HepG2 (cell line): ENCODE measurements around the gene TRAPPC10. TPM values are rescaled to one million over a fixed set of nuclear protein-coding genes. Genes with fewer than 3 reads are reported as not detected.
"Not testable (repeated sequence)": the region's sequence is repeated elsewhere in the genome, so short reads cannot be mapped to it uniquely, and the experiment has no call there.

Source experiments
- ATAC-seq: fragments of 200-7000 bp; cut with Tn5 transposase; 3 replicates; pipeline ENCODE4 v1.9.1; 2020; ENCODE audit warnings: mild to moderate bottlenecking, moderate library complexity
- BruUV-seq: library from RNA; stranded (reverse); fragments of 400-500 nt; replicated peaks from 2 replicates; lab custom pipeline; 2021; lab: Mats Ljungman, UMichigan
- CTCF ChIA-PET: fragments of 300-600 bp; formaldehyde crosslinking; extraction: SDS; loops from one replicate; lab custom pipeline; 2021; ENCODE audit warnings: low total read pairs, inconsistent platforms, low intra/inter-chr PET ratio; lab: Yijun Ruan, JAX
- POLR2A ChIA-PET: fragments of 350-600 bp; sonication (Branson Sonifier 250); formaldehyde crosslinking; loops from one replicate; lab custom pipeline; 2020; ENCODE audit warnings: antibody characterized with exemption, inconsistent platforms; lab: Yijun Ruan, JAX
- DNase-seq: peaks from one replicate; pipeline ENCODE4 v3.0.0-alpha.2; 2015; ENCODE audit warnings: low spot score
- FAIRE-seq: peaks from 3 replicates; lab custom pipeline; 2011; peaks lifted over from hg19 to GRCh38; lab: Jason Lieb, UNC
- H2AFZ ChIP-seq: one replicate; pipeline ENCODE4 v1.6.1; 2011; ENCODE audit warnings: low read length, inconsistent platforms
- H3K27ac ChIP-seq: fragments of 300-600 bp; 3 replicates; pipeline ENCODE4 v1.8.0; 2011; ENCODE audit warnings: mixed run types, mild to moderate bottlenecking, mixed read lengths, low read length, inconsistent platforms; ENCODE audit not compliant: insufficient read depth; ENCODE audit errors: extremely low read length
- H3K27me3 ChIP-seq, 2 experiments: fragments of 200-600 bp in 1 of 2; 2 replicates in 1 of 2; 3 replicates in 1 of 2; pipeline versions ENCODE4 v1.6.0 to v1.8.0; 2011; ENCODE audit warnings: low read length in 2 of 2, mild to moderate bottlenecking in 2 of 2, moderate library complexity in 2 of 2, inconsistent platforms in 1 of 2; ENCODE audit not compliant: insufficient read depth in 2 of 2, control insufficient read depth in 1 of 2
- H3K36me3 ChIP-seq, 2 experiments: fragments of 200-600 bp in 1 of 2; replicated peaks in 1 of 2; 2 replicates in 1 of 2; 3 replicates in 1 of 2; pipeline versions ENCODE4 v1.5.1 to v1.8.0; 2011; ENCODE audit warnings: low read length in 2 of 2, inconsistent platforms in 1 of 2; ENCODE audit not compliant: insufficient read depth in 2 of 2, control insufficient read depth in 1 of 2
- H3K4me1 ChIP-seq: 2 replicates; pipeline ENCODE4 v1.5.1; 2012; ENCODE audit warnings: low read length, inconsistent platforms; ENCODE audit not compliant: insufficient read depth
- H3K4me2 ChIP-seq: 2 replicates; pipeline ENCODE4 v1.6.0; 2011; ENCODE audit warnings: low read depth, low read length, inconsistent platforms
- H3K4me3 ChIP-seq, 3 experiments: fragments of 200-600 bp in 1 of 3; sonication (generic), shearing (Covaris generic) in 1 of 3; replicated peaks in 1 of 3; 2 replicates each; pipeline ENCODE4 v1.5.1; 2011 to 2016; ENCODE audit warnings: low read length in 3 of 3, inconsistent platforms in 2 of 3, low read depth in 2 of 3, mild to moderate bottlenecking in 2 of 3, control low read depth in 1 of 3, mixed read lengths in 1 of 3; ENCODE audit not compliant: insufficient read depth in 1 of 3
- H3K79me2 ChIP-seq: one replicate; pipeline ENCODE4 v1.6.1; 2011; ENCODE audit warnings: low read length, inconsistent platforms; ENCODE audit not compliant: insufficient read depth
- H3K9ac ChIP-seq: 2 replicates; pipeline ENCODE4 v1.6.0; 2011; ENCODE audit warnings: mild to moderate bottlenecking, low read depth, low read length, inconsistent platforms; ENCODE audit not compliant: insufficient read depth
- H3K9me3 ChIP-seq: 2 replicates; pipeline ENCODE4 v1.5.1; 2012; ENCODE audit warnings: mild to moderate bottlenecking, low read length
- H4K20me1 ChIP-seq: 2 replicates; pipeline ENCODE4 v1.6.0; 2011; ENCODE audit warnings: inconsistent platforms, mild to moderate bottlenecking, low read length, moderate library complexity; ENCODE audit not compliant: insufficient read depth
- AGO1 ChIP-seq: fragments of 200-400 bp; formaldehyde crosslinking; IDR thresholded peaks from 2 replicates; pipeline ENCODE4 v1.6.1; 2017; ENCODE audit warnings: mild to moderate bottlenecking, low read depth, low read length, moderate library complexity; ENCODE audit not compliant: poor library complexity, severe bottlenecking
- MED1 ChIP-seq: sonication (generic); formaldehyde crosslinking; IDR thresholded peaks from 2 replicates; pipeline ENCODE4 v1.4.0; 2020; ENCODE audit warnings: missing genetic modification reagents
- PITX1 ChIP-seq: sonication (generic); formaldehyde crosslinking; IDR thresholded peaks from 2 replicates; pipeline ENCODE4 v1.5.1; 2020; ENCODE audit warnings: mild to moderate bottlenecking, missing genetic modification reagents
- SYNCRIP ChIP-seq: fragments of 200-400 bp; formaldehyde crosslinking; IDR thresholded peaks from 2 replicates; pipeline ENCODE4 v1.6.1; 2018; ENCODE audit warnings: mild to moderate bottlenecking, low read depth, low read length; ENCODE audit not compliant: insufficient read depth
- ZBTB46 ChIP-seq: sonication (generic); formaldehyde crosslinking; IDR thresholded peaks from 2 replicates; pipeline ENCODE4 v1.4.0; 2020; ENCODE audit warnings: mild to moderate bottlenecking, missing genetic modification reagents, borderline replicate concordance
- ZNF598 ChIP-seq: sonication (generic); formaldehyde crosslinking; IDR thresholded peaks from 2 replicates; pipeline ENCODE4 v1.5.1; 2020; ENCODE audit warnings: mild to moderate bottlenecking, missing genetic modification reagents, borderline replicate concordance
- WGBS: methylation state at CpG from one replicate; pipeline ENCODE4 v1.1.6; 2017; ENCODE audit warnings: low lambda C conversion rate; 5-methylcytosine and 5-hydroxymethylcytosine counted together
- in situ Hi-C: cut with HindIII; loops from 2 replicates; pipeline ENCODE4 v1.10.0; 2017; ENCODE audit warnings: low pct_unique_long_range_greater_than_20kb; ENCODE audit not compliant: extremely low pct_ligation_motif_present
- intact Hi-C: fragments of 100-400 bp; cut with micrococcal nuclease; formaldehyde crosslinking; loops from one replicate; pipeline ENCODE4 v1.10.0; 2022; ENCODE audit not compliant: unreplicated experiment
- polyA plus RNA-seq, 8 experiments: library from polyadenylated mRNA; depleted of rRNA in 3 of 8; stranded (reverse) in 7 of 8; unstranded in 1 of 8; fragments of >200 nt; fragmentation: Illumina TruSeq in 4 of 8; extraction: Trizol in 4 of 8; gene quantifications; 2 replicates each; pipeline versions ENCODE4 v1.2.1 to v1.2.3, GENCODE V29; 2011 to 2016; ENCODE audit warnings: low read depth in 4 of 8, missing spikeins in 1 of 8, mixed read lengths in 1 of 8; ENCODE audit not compliant: insufficient read depth in 1 of 8
- total RNA-seq, 5 experiments: library from RNA; depleted of rRNA; stranded (reverse); fragments of >200 nt; fragmentation: Illumina TruSeq; extraction: Trizol; gene quantifications; 2 replicates each; pipeline ENCODE4 v1.2.3, GENCODE V29; 2016; ENCODE audit warnings: low read depth in 1 of 5

The TRAPPC10 gene
- total and polyA plus RNA-seq, 2 of the 13 experiments (the other 11 are each of a cell fraction or from before 2014, with no cell fraction given): 10.6 to 16.5 TPM

GRCh38 chr21:44094832-44095231, 82.7 kb downstream of the TRAPPC10 start:
- DNase-seq (no peak), FAIRE-seq (no peak), ATAC-seq (no peak)
- Histone ChIP-seq H3K4me3 (no peak overlapping the region), H3K4me1 (no peaks in the 10 kb centered on the region), H3K36me3 (peaks cover 9 to 24% of the 10 kb centered on the region in 2 experiments; a peak in 3 of 5 replicates), H2AFZ (no peak overlapping the region), H3K9me3 (no peaks in the 10 kb centered on the region), H3K9ac (no peak overlapping the region), H3K27ac (no peak overlapping the region), H3K79me2 (no peaks in the 10 kb centered on the region), H3K4me2 (no peak overlapping the region), H3K27me3 (no peaks in the 10 kb centered on the region), H4K20me1 (no peaks in the 10 kb centered on the region)
- intact Hi-C loops: no loop called here
- BruUV-seq: no TSS peak
- ChIA-PET POLR2A (no interaction called here), CTCF (no interaction called here)
- in situ Hi-C loops: no loop called here
- TF ChIP-seq MED1: no peak
- TF ChIP-seq ZBTB46: no peak
- no peak for TF ChIP-seq SYNCRIP
- TF ChIP-seq ZNF598 (CRISPR knock-in tag): no peak
- TF ChIP-seq AGO1: no peak
- TF ChIP-seq PITX1 (CRISPR knock-in tag): no peak
- 100% methylated on average over 1 of the region's 1 CpG for WGBS

GRCh38 chr21:44098507-44098906, 86.4 kb downstream of the TRAPPC10 start:
- H4K20me1 ChIP-seq, H3K4me3 ChIP-seq, DNase-seq, H3K27ac ChIP-seq, CTCF ChIA-PET, H3K4me2 ChIP-seq, H3K4me1 ChIP-seq, H3K79me2 ChIP-seq, H3K9me3 ChIP-seq, POLR2A ChIA-PET, FAIRE-seq, intact Hi-C loops, H3K9ac ChIP-seq, BruUV-seq, H3K27me3 ChIP-seq, H2AFZ ChIP-seq, H3K36me3 ChIP-seq, in situ Hi-C loops, ATAC-seq: not testable (repeated sequence)
- no CpG with 5 or more reads among the region's 6 CpGs for WGBS

- H3K27me3 ChIP-seq, H2AFZ ChIP-seq, POLR2A ChIA-PET, DNase-seq, BruUV-seq, H3K9me3 ChIP-seq, H3K36me3 ChIP-seq, H3K4me2 ChIP-seq, H3K27ac ChIP-seq, H3K79me2 ChIP-seq, H3K9ac ChIP-seq, ATAC-seq, FAIRE-seq, in situ Hi-C loops, H4K20me1 ChIP-seq, intact Hi-C loops, H3K4me1 ChIP-seq, CTCF ChIA-PET, H3K4me3 ChIP-seq: not testable (repeated sequence)
- no CpG with 5 or more reads among the region's 13 CpGs for WGBS
Measured at GRCh38 chr21:44098964-44099363, 86.9 kb downstream of the TRAPPC10 start.
